Activated CD8-positive, alpha-beta memory T cell treated with anti-CD3 and anti-CD28 coated beads, Interleukin-2, amount 50 U/mL, for 4 hours (primary cell): ENCODE results near the gene CPED1.

Experiments used
- DNase-seq: peaks from one replicate; pipeline ENCODE4 v3.0.0-alpha.2; 2020

The CPED1 gene

DNA sequence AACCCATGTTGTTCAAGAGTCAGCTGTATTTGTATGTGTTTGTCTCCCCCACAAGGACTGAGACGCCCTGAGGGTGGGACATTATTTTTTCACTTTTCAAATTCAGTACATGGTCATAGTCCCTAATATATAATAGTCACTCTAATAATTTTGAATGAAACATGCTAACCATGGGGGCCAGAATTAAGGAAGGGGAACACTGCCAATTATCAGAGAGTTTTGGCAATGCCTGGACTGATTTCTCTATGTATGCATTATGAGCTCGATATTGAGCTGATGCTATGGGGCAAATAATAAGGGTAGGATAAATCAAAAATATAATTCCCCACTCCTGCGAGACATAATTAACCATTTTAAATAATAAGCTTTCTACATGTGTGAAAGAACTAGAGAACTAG lies 87.4 kb downstream of the CPED1 start:
- no peak for DNase-seq

DNA sequence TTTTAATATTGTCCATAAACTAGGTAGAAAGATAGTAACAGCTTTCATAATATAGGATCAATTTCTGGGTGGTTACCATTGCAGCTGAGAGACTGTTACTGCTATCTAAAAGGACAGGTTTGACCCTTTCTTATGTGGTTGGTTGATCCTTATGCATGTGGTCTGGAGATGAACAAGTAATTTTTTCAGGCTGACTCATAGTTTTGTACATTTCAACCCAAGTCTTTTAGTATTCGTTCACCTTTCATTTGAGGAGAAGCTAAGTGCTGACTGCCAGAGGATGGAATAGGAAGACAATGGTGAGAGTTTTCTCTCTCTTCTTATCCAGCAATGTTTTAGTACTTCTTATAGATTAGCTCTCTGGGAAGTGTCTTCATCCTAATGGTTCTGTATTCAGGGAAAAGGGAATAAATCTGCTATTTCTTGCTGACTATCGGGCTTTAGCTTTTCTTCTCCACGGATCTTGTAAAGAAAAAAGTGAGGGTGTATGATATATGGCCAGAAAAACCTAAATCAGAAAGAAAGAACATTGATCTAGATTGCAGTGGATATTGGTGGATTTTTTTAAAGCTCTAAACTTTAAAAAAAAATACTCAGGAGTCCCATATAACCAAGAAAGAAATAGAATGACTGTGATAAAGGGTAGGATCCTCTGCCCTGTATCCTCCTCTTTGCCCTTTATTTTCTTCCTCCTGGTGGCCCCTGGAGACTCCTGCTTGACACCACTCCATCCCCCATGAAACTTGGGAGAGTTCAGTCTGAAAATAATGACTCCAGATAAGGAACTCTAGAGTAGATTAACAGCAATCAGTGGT lies 88.0 kb downstream of the CPED1 start:
- DNase-seq: no peak

DNA sequence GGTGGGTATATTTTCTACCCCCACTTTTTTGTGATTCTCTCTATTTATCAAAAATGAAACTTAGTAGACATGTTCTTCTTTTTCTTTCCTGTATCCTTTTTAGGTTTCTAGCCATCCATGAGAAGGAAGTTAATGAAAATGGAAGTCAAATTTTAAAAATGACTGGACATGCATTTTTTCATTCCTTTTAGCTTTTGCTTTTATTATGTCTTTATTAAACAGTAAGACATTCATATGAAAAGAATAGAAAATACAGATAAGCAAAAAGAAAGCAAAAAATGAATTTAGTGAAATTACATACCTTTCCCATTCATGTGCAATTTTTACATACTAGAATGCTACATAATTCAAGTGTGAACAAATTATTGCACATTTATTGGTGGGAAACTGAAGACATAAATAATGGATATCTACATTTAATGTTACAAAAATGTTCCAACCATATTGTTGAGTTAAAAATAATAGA lies 88.7 kb downstream of the CPED1 start:
- DNase-seq: no peak

DNA sequence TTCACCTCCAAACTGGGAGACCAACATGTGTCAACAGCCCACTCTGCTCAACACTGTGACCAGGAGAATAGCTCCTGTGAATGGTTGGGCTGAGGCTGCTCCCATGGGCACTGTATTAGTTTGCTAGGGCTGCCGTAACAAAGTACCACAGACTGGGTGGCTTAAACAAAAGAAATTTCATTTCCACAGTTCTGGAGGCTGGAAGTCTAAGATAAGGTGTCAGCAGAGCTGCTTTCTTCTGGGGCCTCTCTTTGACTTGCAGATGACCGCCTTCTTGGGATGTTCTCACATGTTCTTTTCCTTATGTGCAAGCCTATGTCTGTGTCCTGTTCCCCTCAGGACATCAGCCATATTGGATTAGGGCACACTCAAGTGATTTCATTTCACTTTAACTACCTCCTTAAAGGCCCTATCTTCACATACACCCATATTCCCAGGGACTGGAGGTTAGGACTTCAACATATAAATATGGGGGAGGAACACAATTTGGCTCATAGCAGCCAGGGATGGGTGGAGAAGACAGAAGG lies 90.3 kb downstream of the CPED1 start:
- DNase-seq: no peak

DNA sequence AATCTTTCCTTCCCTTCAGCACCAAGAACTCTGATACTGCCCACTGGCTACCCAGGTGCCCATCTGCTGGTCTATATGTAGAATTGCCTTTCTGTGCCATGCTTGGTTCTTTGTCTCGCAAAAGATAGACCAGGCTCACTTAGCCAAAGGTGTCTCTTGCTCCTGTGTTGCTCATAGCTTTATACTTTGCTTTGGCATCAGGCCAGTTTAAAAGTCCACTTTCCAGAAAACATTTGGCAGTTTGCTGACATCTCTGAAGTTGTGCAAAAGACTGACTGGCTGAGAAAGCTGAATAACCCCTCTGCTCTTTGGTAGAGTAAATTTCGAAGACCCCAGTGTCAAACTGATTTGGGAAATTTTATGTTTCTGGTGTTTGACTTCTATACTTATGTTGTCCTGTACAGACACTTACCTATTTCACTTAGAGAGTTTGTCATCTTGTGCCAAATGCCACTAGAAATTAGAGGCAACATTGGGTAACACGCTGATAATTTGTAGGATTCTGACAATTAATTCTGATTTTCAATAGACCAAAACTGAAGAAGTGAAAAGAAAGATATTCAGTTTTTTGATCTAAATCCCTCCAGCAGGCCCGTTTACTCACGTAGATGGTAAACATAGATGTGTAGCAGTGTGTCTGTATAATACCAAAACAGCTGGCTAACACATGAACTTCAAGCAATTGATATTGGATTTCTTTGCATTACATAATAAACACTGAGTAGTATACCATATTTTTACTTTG lies 91.1 kb downstream of the CPED1 start:
- DNase-seq: no peak

DNA sequence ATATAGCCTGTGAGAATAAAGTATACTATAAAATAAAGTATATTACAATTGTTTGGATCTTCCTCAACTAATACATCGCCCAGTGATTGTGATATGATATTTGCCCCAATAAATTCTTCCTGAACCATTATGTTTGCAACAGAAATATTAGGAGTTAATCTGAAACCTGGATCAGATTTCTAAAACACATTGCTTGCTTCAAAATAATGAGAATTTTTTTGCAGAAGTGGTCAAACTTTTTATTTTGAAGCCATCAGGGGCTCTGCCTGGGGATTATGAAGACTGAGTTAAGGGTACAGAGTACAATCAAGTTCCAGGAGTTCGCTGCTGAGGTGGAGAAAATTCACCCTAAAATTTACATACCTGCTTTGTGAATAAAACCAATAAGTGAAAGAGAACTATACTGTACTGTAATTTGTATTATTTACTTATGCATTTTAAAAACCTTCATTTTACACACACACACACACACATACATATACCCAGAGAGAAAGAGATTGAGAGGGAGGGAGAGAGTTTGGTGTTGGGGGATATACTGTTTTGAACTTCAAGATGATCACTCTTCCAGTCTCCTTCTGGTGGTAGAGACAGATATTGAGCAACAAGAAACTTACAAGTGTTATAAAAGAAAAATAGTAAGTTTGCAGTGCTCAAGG lies 91.9 kb downstream of the CPED1 start:
- DNase-seq: no peak

DNA sequence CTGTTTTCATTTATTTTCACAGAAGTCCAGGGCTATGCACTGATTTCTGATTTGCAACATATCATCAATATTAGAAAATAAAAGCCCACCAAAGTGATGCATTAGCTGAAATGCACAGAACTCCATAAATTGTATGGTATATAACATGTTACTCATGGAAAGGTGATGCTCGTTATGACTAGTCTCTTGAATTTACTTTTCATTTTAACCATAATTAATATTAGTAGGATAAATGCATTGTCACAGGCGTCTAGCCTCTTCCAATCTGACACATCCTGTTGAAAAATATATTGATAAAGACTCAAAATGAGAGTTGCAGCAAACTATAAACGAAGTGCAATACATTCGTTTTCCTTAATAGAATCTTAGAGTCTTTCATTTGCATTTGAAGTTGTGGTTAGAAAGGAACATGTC lies 92.4 kb downstream of the CPED1 start:
- no peak for DNase-seq

DNA sequence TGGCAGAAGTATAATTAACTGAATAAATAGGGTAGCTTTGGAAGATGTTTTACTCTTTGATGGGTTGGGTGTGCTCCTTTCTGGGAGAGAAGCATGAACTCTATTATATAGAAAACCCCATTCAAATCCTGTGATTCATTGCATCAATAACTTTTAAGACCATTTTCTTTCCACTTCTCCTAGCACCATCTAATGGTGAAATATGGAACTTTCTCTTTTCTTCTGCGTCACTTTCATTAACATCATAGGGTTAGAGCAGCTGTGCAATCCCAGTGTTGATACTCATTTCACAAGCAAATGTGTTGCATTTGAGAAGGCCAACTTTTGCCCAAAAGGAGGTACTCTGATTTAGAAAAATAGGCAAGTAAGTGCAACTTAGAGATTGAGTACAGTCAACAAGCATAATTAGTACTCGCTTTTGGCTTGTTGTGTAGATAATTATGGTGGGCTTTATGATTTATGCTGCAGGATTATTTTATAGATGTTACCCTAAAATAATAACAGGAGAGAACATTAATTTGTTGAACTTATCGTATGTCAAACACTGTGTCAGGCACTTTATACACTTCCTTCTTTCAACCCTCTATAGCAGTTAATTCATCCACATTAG lies 92.9 kb downstream of the CPED1 start:
- DNase-seq: no peak

DNA sequence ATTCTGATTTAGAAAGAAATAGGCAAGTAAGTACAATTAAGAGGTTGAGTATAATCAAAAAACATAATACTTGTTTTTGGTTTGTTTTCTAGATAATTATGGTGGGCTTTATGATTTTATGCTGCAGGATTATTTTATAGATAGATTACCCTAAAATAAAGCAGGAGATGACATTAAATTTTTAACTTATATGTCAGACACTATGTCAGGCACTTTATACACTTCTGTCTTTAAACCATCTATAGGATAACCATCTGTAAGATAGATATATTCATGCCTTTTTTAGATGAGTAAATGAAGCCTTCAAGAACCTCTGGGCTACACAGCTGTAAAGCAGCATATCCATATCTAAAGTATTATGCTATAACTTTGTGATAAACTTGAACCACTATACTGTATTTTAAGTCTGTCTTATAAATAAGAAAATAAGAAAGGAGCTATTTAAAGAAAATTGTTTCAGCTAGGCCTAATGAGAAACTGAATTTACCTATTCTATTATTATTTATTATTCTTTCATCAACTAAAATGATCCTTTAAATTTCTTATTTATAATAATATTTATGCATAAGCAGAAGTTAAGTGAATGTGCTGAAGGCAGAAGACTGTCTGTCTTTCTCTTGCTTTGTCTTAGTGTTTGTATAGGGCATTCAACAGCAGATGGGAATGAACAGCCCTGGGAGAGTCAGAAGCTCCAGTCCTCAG lies 94.0 kb downstream of the CPED1 start:
- no peak for DNase-seq

DNA sequence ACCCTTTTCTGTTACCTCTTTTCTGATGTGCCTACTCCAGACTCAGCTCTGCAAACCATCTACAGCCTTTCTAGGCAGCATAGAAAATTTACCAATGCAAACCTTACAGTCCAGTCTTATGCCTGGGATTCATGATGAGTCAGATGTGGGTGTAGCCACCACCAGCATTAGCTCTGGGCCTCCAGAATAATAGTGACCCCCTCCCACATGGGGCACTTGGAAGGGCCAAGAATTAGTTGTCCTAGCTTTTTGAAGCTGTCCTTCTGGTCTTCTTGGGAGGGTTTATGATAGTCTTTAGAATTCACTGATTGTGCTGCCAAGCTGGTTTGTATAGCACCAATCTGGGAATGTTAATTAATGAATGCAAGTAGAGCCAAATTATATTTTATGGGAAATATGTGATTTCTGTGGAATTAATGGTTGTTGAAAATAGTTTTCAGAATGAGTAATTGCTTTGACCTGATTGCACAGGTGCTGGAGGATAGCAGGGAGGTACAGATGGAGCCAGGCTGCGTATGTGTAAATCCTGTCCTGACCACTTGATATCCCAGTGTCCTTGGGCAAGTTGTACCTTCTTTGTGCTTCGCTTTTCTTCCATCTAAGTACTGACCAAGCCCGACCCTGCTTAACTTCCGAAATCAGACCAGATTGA lies 94.8 kb downstream of the CPED1 start:
- DNase-seq: no peak

DNA sequence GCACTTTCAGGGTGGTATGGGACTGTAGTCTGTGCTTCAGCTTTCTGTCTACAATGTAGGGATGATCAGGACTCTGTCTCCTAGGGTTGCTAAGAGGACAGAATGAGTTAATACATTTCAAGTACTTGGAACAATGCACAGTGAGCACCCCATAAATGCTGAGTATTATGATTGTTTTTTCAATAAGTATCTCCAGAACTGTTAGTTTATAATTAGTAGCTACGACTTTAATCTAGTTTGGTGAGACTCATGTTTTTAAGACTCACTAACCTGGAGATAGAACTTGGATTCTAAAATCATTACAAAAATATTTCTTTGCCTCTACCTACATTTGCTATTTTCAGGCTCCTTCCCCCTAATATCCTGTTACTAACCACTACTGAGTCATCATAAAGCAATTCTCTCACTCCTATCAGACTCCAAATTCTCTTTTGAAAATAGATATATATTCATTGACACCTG lies 95.3 kb downstream of the CPED1 start:
- DNase-seq: no peak

DNA sequence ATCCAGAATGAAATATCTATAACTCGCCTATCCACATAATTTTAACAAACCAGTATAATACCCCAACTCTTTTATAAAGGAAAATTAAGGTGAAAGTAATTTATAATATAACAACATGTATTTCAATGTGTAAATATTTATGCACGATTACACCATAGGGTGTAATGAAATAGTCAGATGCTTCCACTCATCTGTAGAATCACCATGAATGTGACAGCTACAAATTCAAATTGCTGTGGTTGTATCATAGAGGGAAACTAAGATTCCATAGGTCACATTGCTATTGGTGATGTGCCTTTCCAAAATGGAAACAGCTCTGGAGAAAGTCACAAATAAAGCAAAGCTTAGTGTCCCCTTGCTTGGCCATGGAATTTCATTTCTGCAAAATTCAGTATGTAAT lies 95.7 kb downstream of the CPED1 start:
- no peak for DNase-seq

DNA sequence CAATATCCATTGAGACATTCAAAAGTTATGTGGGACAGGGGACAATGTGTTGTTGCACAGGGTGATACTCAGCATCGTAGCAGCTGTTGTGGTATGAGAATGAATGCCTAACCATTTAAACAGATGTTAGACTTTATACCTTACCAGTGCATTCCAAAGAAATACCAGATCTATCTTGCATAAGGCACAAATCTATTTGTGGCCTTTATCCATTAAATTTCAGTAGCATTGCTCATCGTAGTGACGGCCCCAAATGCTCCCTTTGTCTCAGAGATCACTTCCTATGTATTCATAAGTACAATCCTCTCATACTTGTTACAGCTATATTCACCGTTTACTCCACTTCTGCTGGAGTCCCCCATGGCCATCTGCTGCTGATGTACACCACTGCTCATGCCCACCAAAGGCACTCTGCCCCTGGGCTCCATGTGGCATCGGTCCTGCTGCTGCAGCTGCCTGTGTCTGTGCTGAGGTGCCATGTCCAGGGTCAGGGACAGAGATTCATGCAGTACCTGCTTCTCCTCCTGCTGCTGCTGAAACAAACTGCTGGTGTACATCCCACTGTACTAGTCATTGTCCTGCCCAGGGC lies 96.3 kb downstream of the CPED1 start:
- DNase-seq: no peak

DNA sequence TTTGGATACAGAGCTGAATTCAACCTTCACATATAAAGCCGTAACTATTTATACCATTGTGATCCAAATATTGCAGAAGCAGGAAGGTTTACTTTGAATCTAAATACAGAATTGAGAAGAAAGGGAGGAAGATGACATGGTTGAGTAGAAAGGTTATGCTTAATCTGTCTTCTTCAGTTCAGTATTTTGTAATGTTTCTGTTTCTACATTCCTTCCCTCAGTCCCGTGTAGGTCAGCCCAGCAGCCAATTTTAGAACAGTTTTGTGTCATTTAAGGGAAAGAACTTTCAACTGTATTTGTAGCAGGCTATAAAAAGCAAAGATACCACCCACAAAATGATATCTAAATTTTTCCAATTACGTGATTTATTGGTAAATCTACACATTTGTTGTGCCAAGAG lies 97.4 kb downstream of the CPED1 start:
- DNase-seq: no peak

DNA sequence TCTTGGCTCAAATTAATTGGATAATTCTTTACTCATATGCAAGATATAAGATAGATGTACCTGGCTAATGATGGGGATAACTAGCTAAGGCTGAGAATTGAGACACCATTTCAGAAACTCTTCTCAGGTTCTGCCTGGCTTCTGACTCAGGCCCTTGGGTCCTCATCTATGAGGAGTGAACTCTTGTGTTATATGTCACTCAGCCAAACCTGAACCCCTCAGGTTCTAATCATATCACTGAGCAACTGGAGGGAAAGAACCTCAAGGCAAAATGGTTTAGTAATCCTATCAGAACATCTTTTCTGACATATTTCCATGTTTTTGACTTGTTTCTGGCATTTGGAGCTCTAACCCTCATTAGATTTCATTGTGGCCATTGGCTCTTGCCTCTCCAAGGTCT lies 100.4 kb downstream of the CPED1 start:
- no peak for DNase-seq

DNA sequence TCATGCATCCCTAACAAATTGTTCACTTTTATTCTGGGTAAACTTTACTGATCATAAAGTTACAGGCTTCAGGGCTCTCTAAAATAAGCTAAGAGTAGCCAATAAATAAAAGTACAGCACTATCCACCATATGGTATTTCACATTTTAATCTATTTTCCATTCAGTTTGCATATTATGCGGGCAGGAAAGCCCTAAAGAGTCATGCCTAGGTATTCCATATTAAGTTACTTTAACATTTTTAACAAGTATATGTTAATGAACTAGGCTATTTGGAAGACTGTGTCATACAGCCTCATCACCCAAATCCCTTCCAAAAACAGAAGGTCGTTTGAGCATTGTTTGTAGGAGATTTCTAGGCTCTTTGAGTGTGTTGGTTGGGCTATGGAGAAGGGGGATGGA lies 106.3 kb downstream of the CPED1 start:
- no peak for DNase-seq

DNA sequence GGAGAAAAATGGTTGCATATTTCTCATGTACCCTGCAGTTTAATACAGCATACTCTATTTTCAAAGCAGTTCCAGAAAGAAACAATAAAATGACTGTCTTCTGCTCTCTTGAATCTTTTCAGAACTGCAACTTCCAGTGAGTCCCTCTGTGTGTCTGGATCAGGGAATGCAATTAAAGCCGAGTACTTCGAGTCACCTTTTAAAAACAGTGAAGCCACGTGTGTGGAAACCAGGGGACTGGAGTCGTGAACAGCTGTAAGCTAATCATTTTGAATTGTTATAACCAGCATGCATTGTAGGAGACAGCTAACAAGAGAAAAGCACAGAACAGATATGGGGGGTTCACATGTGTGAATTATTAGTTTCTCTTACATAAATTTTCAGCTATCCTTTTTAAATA lies 109.1 kb downstream of the CPED1 start:
- no peak for DNase-seq

DNA sequence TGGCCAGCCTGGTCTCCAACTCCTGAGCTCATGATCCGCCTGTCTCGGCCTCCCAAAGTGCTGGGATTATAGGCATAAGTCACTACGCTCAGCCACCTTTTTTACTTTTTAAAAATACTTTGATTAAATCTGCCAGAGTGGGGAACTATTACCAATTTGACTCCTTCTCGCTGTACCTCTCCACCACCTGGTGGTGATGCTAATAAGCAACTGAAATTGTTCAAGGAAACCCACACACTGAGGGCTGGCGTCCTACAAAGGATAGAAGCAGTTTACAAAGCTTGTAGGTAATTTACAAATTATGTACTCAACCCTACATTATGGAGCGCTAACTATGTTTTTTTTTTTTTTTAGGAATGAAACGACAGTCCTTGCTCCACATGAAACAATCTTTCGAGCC lies 111.1 kb downstream of the CPED1 start:
- no peak for DNase-seq

DNA sequence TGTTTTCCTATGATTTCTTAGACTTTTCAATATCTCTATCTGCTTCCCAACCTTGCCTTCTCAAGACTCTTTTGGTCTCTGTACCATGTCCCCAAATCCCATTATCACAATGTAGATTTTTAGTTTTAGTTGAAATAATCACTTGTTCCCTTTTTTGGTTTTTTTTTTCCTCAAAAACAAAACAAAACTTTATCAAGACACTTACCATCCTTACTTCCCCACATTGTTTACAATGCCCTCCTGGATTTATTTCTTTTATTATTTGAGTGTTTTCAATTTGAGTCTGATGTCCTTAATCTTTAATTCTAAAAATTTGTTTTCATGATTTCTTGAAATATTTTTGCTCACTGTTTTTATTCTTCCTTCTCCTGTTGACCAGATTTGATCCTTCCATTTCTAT lies 112.6 kb downstream of the CPED1 start:
- no peak for DNase-seq

DNA sequence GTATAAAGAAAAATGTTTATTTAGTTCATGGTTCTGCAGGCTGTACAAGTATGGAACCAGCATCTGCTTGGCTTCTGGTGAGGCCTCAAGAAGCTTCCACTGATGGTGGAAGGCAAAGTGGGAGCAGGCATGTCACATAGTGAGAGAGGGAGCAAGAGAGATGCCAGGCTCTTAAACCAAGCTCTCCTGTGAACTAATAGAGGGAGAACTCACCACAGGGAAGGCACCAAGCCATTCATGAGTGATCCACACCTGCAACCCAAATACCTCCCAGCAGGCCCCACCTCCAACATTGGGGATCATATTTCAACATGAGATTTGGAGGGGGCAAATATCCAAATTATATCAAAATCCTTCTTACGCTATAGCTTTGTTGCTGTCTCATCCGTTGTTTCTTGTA lies 113.1 kb downstream of the CPED1 start:
- DNase-seq: no peak

DNA sequence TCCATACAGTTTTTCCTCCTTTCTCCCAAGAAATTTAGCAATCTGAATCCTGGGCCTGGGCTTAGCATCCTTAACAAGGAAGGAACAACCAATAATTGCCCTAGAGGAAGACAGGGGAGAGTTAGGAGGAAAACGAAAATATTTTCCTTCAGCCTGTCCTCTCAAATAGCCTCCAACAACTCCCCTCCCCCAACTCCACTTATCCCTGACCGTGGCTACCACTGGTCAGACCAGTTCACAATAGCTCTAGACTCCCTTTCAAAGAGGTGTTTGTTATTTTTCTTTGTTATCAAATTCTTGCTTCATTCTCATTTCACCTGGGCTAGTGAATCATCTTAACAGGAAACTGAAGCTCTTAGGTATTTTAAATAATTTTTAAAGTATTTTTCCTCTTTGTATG lies 114.1 kb downstream of the CPED1 start:
- no peak for DNase-seq

DNA sequence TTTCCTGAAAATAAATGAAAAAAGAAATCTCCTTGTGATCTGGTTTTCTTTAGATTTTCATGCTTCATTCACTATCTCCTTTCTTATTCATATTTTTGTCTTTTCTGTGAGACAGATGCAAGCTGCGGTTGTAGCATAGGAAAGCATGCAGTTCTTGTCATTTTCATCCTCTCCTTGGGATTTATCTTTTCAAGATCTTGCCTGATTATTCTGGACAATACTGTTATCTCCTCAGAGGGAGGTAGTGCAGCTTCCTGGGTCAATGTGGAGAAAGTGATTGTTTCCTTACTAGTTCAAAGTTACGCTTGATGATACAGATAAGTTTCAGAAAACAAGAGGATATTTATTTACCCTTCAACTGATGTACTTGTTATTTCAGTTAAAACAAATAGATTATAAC lies 114.6 kb downstream of the CPED1 start:
- DNase-seq: no peak
